ENCODE results near the gene RHBDF2.

- no peak for TF ChIP-seq CTCF (IDR thresholded peaks at IDR 0.05)
- no peak for TF ChIP-seq JAZF1 (CRISPR knock-in tag; IDR thresholded peaks at IDR 0.05)
- TF ChIP-seq MAX (CRISPR knock-in tag; IDR thresholded peaks at IDR 0.05): no peak; the same call in 1 of the 2 replicates
- no peak; the same call in 1 of the 2 replicates for TF ChIP-seq ZNF121 (CRISPR knock-in tag; IDR thresholded peaks at IDR 0.05)
- no peak for TF ChIP-seq CBFB (CRISPR knock-in tag; IDR thresholded peaks at IDR 0.05; ENCODE audit: low read depth)
- TF ChIP-seq CREB1 (CRISPR knock-in tag; IDR thresholded peaks at IDR 0.05): no peak
- TF ChIP-seq AFF4 (CRISPR knock-in tag; IDR thresholded peaks at IDR 0.05; ENCODE audit: borderline replicate concordance): no peak
- TF ChIP-seq NR2C2 (CRISPR knock-in tag; IDR thresholded peaks at IDR 0.05): no peak
- no peak for TF ChIP-seq TEAD4 (CRISPR knock-in tag; IDR thresholded peaks at IDR 0.05)
Observed at GRCh38 chr17:76458580-76459490, 42.4 kb downstream of the RHBDF2 start.

Measured in WTC11 (cell line).